ENCODE results near the gene POLR3E.

- TF ChIP-seq CTCF (conservative IDR thresholded peaks at IDR 0.05; ENCODE audit: low read depth, low read length) (no peak), EZH2 (IDR thresholded peaks at IDR 0.05; ENCODE audit: borderline replicate concordance, low read depth, low read length, poor library complexity, severe bottlenecking) (no peak)
Measured at GRCh38 chr16:22320572-22321339, 23.5 kb downstream of the POLR3E start.

Measured in A673 (cell line).